LNCaP clone FGC (cell line): ENCODE data around the gene PLCD1.

ENCODE experiments used
- DNase-seq: peaks from one replicate; pipeline ENCODE4 v3.0.0-alpha.2; 2011; ENCODE audit warnings: low read depth
- H3K4me3 ChIP-seq: 2 replicates; pipeline ENCODE4 v1.5.1; 2011; ENCODE audit warnings: mild to moderate bottlenecking, low read depth, low read length, control low read depth
- CTCF ChIP-seq: IDR thresholded peaks from 2 replicates; pipeline ENCODE4 v1.5.1; 2012; ENCODE audit warnings: mild to moderate bottlenecking; ENCODE audit not compliant: control insufficient read depth, insufficient read depth; ENCODE audit errors: extremely low read depth

Gene PLCD1

DNA sequence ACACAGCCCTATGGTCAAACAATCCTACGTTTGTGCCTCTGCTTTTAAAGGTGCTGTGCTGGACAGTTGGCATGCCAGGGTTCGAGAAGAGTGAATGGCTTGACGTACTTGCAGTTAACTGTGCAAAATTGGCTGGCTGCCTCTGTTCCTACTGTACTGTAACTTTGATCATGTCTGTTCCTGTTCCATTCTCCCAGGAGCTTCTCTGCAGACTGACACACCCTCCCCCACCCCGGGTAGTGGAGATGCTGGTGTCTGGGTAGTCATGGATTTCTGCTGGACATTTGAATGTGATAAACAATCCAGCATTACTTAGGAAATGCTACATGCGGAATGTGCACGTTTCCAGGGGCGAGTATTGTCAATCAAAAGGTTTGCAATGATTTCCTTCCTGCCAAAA, 45.4 kb downstream of the PLCD1 start:
- H3K4me3 ChIP-seq: no peak overlapping the region
- no peak for TF ChIP-seq CTCF
- DNase-seq: no peak

- DNase-seq: no peak
- no peak for TF ChIP-seq CTCF
- H3K4me3 ChIP-seq: no peak overlapping the region
Measured at GRCh38 chr3:37982331-37982730, 47.1 kb downstream of the PLCD1 start.

DNA sequence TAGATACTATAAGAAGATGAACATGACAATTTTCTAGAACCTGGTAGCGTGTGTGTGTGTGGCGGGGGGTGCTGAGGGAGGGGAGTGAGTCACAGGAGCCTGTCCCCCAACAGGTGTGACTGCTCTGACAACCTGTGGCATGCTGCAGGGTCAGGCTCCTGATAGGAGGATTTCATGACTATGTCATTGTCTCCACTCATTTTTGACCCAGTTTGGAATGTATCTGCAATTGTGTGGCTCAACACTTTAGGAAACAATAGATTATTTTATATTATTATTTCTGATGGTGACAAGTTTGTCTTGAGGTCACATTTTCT, 48.1 kb downstream of the PLCD1 start:
- no peak for TF ChIP-seq CTCF
- DNase-seq: no peak
- H3K4me3 ChIP-seq: no peak overlapping the region

DNA sequence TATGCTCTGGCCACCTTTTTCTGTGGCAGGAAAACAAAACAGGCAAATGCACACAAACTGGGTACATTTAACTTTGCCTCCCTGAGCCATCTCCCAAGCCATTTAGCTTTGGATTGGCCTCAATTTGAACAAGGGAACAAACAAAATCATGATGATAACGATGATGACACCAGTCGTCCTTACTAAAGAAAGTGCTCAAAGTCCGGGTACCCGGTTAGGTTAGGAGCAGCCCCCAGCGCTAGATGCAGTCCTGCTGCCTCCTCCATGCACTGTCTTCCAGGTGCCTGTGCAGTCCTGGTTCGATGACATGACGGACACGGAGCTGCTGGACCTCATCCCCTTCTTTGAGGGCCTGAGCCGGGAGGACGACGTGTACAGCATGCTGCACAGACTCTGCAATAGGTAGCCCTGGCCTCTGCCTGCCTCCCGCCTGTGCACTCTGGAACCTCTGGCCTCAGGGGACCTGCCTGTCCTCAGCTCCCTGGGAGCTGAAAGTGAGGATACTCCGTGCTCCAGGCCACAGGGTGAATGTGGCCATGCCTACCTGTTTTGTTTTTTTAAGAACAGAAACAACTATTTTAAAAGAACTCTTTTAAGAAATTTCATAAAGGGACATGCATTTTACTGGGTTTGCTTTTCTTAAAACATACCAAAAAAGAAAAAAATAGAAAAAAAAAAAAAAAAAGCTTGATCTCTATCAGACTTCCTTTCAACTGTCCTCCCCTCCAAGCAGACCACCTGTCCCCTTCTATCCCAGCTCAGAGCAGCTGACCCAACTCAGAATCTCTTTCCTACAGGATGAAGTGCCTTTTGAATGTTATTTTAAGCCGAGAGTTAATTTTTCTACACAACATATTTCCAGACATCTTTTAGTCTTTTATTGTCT, 48.7 kb downstream of the PLCD1 start:
- DNase-seq: no peak
- TF ChIP-seq CTCF: no peak
- no peak overlapping the region for H3K4me3 ChIP-seq

GRCh38 chr3:37979541-37980461, 49.6 kb downstream of the PLCD1 start:
- DNase-seq: no peak
- H3K4me3 ChIP-seq: no peak overlapping the region
- no peak for TF ChIP-seq CTCF

- no peak overlapping the region for H3K4me3 ChIP-seq
- no peak for DNase-seq
- TF ChIP-seq CTCF: peak; percentile 76
Measured at GRCh38 chr3:37974121-37975083, 55.0 kb downstream of the PLCD1 start.
